Parathyroid adenoma (tissue), 2 donors: ENCODE results near the gene SLC35E1.

Experiments used
- H2AFZ ChIP-seq: fragments of 300-600 bp; sonication (generic); one replicate; pipeline ENCODE4 v1.7.0; 2017; ENCODE audit warnings: antibody characterized with exemption, mild to moderate bottlenecking
- H3K27ac ChIP-seq: fragments of 300-600 bp; sonication (generic); one replicate; pipeline ENCODE4 v1.7.0; 2017
- H3K27me3 ChIP-seq: fragments of 300-600 bp; sonication (generic); one replicate; pipeline ENCODE4 v1.7.0; 2017; ENCODE audit warnings: low read length; ENCODE audit not compliant: control insufficient read depth, insufficient read depth
- H3K36me3 ChIP-seq: fragments of 300-600 bp; sonication (generic); one replicate; pipeline ENCODE4 v1.7.0; 2017; ENCODE audit warnings: low read length; ENCODE audit not compliant: control insufficient read depth, insufficient read depth
- H3K4me1 ChIP-seq: fragments of 300-600 bp; sonication (generic); one replicate; pipeline ENCODE4 v1.7.0; 2017; ENCODE audit warnings: control low read depth
- H3K4me2 ChIP-seq: fragments of 300-600 bp; sonication (generic); one replicate; pipeline ENCODE4 v1.7.0; 2017; ENCODE audit warnings: low read length
- H3K4me3 ChIP-seq: fragments of 300-600 bp; sonication (generic); one replicate; pipeline ENCODE4 v1.7.0; 2017; ENCODE audit warnings: low read depth, low read length
- H3K79me2 ChIP-seq: fragments of 300-600 bp; sonication (generic); one replicate; pipeline ENCODE4 v1.7.0; 2017; ENCODE audit warnings: control low read depth
- H3K9ac ChIP-seq: fragments of 300-600 bp; sonication (generic); one replicate; pipeline ENCODE4 v1.7.0; 2017; ENCODE audit warnings: mild to moderate bottlenecking
- H3K9me3 ChIP-seq: fragments of 300-600 bp; sonication (generic); one replicate; pipeline ENCODE4 v1.7.0; 2017; ENCODE audit warnings: low read length; ENCODE audit not compliant: control insufficient read depth
- TF ChIP-seq, protein P1 (sequence below): fragments of 300-600 bp; sonication (generic); IDR thresholded peaks from one replicate; pipeline ENCODE4 v1.7.0; 2017; ENCODE audit warnings: antibody characterized with exemption, mild to moderate bottlenecking
- donor health status: primary hyperparathyroidism.

The SLC35E1 gene

DNA sequence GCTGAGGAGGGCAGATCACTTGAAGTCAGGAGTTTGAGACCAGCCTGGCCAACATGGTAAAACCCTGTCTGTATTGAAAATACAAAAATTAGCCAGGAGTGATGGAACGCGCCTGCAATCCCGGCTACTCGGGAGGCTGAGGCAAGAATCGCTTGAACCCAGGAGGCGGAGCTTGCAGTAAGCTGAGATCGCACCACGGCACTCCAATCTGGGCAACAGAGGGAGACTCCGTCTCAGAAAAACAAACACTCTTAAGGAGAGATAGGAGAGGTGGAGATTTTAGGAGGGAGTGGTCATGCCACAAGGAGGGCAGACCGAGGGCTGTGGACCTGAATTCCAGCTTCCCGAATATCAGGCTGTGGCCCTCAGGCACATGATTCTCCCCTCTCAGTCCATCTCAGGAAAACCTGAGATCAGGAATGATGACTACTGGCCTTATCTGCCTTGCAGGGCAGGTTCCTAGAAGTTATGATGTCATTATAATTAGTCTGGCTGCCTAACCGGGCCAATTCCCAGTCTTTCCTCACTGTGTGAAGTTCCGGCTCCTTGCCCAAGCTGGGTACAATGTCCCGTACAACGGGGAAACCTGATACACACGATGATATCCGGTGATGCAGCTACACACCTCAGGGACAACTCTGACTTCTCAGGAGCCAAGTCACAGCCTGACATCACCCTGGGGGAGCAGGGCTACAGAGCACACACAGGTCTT lies 2.5 kb downstream of the SLC35E1 start:
- H3K9ac ChIP-seq, result no peak overlapping the region
- H2AFZ ChIP-seq, result no peak overlapping the region
- peaks cover 17% of the 10 kb centered on the region for H3K4me1 ChIP-seq
- H3K9me3 ChIP-seq, result no peaks in the 10 kb centered on the region
- no peak overlapping the region for H3K4me3 ChIP-seq
- no peaks in the 10 kb centered on the region for H3K36me3 ChIP-seq
- no peaks in the 10 kb centered on the region for H3K27me3 ChIP-seq
- H3K4me2 ChIP-seq, result peak overlapping the region; percentile 37
- H3K79me2 ChIP-seq, result peaks cover 27% of the 10 kb centered on the region
- TF ChIP-seq, protein P1, sequence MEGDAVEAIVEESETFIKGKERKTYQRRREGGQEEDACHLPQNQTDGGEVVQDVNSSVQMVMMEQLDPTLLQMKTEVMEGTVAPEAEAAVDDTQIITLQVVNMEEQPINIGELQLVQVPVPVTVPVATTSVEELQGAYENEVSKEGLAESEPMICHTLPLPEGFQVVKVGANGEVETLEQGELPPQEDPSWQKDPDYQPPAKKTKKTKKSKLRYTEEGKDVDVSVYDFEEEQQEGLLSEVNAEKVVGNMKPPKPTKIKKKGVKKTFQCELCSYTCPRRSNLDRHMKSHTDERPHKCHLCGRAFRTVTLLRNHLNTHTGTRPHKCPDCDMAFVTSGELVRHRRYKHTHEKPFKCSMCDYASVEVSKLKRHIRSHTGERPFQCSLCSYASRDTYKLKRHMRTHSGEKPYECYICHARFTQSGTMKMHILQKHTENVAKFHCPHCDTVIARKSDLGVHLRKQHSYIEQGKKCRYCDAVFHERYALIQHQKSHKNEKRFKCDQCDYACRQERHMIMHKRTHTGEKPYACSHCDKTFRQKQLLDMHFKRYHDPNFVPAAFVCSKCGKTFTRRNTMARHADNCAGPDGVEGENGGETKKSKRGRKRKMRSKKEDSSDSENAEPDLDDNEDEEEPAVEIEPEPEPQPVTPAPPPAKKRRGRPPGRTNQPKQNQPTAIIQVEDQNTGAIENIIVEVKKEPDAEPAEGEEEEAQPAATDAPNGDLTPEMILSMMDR, result no peak
- no peak overlapping the region for H3K27ac ChIP-seq

DNA sequence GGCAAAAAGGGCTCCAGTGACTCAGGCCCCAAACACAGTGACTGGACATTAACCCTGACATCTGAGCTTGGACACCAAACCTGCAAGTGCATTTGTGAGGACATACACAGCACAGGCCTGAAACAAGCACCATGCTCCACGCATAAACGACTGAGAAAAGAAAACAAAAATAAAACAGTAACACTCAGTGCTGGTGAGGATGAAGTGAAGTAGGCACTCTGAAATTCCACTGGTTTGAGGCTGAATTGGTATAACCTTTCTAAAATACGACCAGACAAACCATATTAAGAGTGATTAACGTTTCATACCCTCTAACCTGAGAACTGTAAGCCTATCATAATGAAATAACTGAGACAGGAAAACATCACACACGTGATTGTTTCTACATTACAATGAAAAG lies 5.5 kb downstream of the SLC35E1 start:
- Histone ChIP-seq H3K4me1 (peaks cover 7% of the 10 kb centered on the region), H3K27ac (no peak overlapping the region), H3K36me3 (no peaks in the 10 kb centered on the region), H2AFZ (no peak overlapping the region), H3K4me3 (no peak overlapping the region), H3K9ac (no peak overlapping the region), H3K4me2 (no peak overlapping the region), H3K9me3 (no peaks in the 10 kb centered on the region), H3K27me3 (no peaks in the 10 kb centered on the region), H3K79me2 (peaks cover 1% of the 10 kb centered on the region)
- TF ChIP-seq, protein P1, result no peak

DNA sequence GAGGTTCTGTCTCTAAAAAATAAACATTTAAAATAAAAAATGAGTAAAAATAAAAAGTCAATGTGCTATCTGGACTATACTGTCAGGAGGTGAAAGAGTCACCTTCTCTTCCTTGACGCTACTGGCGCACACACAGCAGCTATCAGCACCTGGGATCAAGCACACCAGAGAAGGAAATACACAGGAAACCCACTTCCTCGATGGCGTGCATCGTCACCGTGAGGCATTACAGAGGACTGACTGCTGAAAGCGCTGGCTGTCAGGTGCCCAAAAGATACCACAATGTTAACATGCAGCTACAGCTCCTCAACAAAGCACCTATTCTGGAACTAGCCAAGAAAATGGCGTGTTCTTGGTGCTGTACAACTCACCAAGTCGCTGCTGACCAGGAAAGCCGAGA lies 6.1 kb downstream of the SLC35E1 start:
- Histone ChIP-seq H3K4me2 (no peak overlapping the region), H3K27me3 (no peaks in the 10 kb centered on the region), H3K4me1 (peaks cover 5% of the 10 kb centered on the region), H3K36me3 (no peaks in the 10 kb centered on the region), H3K9me3 (no peaks in the 10 kb centered on the region), H3K79me2 (no peaks in the 10 kb centered on the region), H3K4me3 (no peak overlapping the region), H3K9ac (no peak overlapping the region), H2AFZ (no peak overlapping the region), H3K27ac (no peak overlapping the region)
- TF ChIP-seq, protein P1, result no peak

DNA sequence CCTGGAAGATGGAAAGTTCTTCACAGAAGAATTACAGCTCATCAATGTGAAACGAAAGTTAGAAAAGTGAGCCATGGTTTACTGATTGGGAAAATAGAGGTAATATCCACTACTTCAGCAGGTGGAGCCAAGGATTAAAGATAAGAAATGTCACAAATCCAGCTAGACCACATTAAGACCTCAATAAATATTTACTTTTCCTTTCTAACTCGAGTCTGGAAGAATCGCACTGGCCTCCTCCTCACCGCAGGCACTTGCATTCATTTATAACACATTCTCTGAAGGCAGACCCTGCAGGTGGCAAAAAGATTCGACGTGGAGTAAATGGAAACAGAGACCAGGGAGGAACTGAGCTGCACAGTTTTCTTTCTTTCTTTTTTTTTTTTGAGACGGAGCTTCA lies 7.4 kb downstream of the SLC35E1 start:
- no peak overlapping the region for H3K9ac ChIP-seq
- no peaks in the 10 kb centered on the region for H3K79me2 ChIP-seq
- no peak overlapping the region for H2AFZ ChIP-seq
- H3K27ac ChIP-seq, result no peak overlapping the region
- H3K4me3 ChIP-seq, result no peak overlapping the region
- H3K27me3 ChIP-seq, result no peaks in the 10 kb centered on the region
- no peaks in the 10 kb centered on the region for H3K36me3 ChIP-seq
- no peaks in the 10 kb centered on the region for H3K9me3 ChIP-seq
- H3K4me2 ChIP-seq, result no peak overlapping the region
- TF ChIP-seq, protein P1, result no peak
- H3K4me1 ChIP-seq, result peaks cover 4% of the 10 kb centered on the region

DNA sequence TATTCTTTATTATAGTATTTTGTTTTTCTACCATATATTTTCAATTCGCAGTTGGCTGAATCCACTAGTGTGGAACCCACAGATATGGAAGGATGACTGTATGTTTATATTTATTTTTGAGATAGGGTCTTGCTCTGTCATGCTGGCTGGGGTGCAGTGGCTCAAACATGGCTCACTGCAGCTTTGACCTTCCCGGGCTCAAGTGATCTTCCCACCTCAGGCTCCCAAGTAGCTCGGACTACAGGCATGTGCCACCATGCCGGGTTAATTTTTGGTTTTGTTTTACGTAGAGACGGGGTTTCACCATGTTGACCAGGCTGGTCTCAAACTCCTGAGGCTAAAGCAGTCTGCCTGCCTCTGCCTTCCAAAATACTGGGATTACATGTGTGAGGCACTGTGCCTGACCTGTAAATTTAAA lies 9.6 kb downstream of the SLC35E1 start:
- H2AFZ ChIP-seq, result no peak overlapping the region
- H3K9me3 ChIP-seq, result no peaks in the 10 kb centered on the region
- TF ChIP-seq, protein P1, result no peak
- H3K4me3 ChIP-seq, result no peak overlapping the region
- no peak overlapping the region for H3K27ac ChIP-seq
- H3K27me3 ChIP-seq, result no peaks in the 10 kb centered on the region
- H3K79me2 ChIP-seq, result no peaks in the 10 kb centered on the region
- H3K36me3 ChIP-seq, result no peaks in the 10 kb centered on the region
- H3K4me1 ChIP-seq, result no peaks in the 10 kb centered on the region
- no peak overlapping the region for H3K4me2 ChIP-seq
- no peak overlapping the region for H3K9ac ChIP-seq
